CD4-positive, alpha-beta T cell treated with Interleukin-15 for 4 hours (primary cell): ENCODE results near the gene TFF3.

Source experiments
- DNase-seq: peaks from one replicate; pipeline ENCODE4 v3.0.0-alpha.2; 2020; ENCODE audit warnings: low spot score

The TFF3 gene

GRCh38 chr21:42289926-42290325 lies 25.3 kb downstream of the TFF3 start:
- DNase-seq: no peak

GRCh38 chr21:42288962-42289361 lies 26.2 kb downstream of the TFF3 start:
- DNase-seq: no peak

GRCh38 chr21:42287193-42288083 lies 27.8 kb downstream of the TFF3 start:
- no peak for DNase-seq

- DNase-seq: no peak
Measured at GRCh38 chr21:42286416-42286815, 28.8 kb downstream of the TFF3 start.

- DNase-seq: no peak
Measured at GRCh38 chr21:42285569-42286245, 29.5 kb downstream of the TFF3 start.

- no peak for DNase-seq
Measured at GRCh38 chr21:42282715-42283114, 32.5 kb downstream of the TFF3 start.

GRCh38 chr21:42282021-42282420 lies 33.2 kb downstream of the TFF3 start:
- no peak for DNase-seq

GRCh38 chr21:42281181-42281680 lies 34.0 kb downstream of the TFF3 start:
- DNase-seq: no peak

- no peak for DNase-seq
Measured at GRCh38 chr21:42280356-42281180, 34.6 kb downstream of the TFF3 start.

- no peak for DNase-seq
Measured at GRCh38 chr21:42279888-42280287, 35.3 kb downstream of the TFF3 start.

- DNase-seq: no peak
Measured at GRCh38 chr21:42279341-42279871, 35.8 kb downstream of the TFF3 start.

GRCh38 chr21:42278451-42279149 lies 36.6 kb downstream of the TFF3 start:
- no peak for DNase-seq

GRCh38 chr21:42277593-42277992 lies 37.6 kb downstream of the TFF3 start:
- no peak for DNase-seq

- DNase-seq: no peak
Measured at GRCh38 chr21:42276526-42277154, 38.6 kb downstream of the TFF3 start.

GRCh38 chr21:42276076-42276475 lies 39.1 kb downstream of the TFF3 start:
- DNase-seq: no peak

- DNase-seq: no peak
Measured at GRCh38 chr21:42272984-42273600, 42.1 kb downstream of the TFF3 start.

- no peak for DNase-seq
Measured at GRCh38 chr21:42272109-42272962, 42.9 kb downstream of the TFF3 start.

- DNase-seq: no peak
Measured at GRCh38 chr21:42271065-42271464, 44.1 kb downstream of the TFF3 start.

- no peak for DNase-seq
Measured at GRCh38 chr21:42269386-42269785, 45.8 kb downstream of the TFF3 start.
